Measurements from ENCODE around the gene TULP4.
"Not testable (repeated sequence)": the region's sequence is repeated elsewhere in the genome, so short reads cannot be mapped to it uniquely, and the experiment has no call there.

TULP4 gene

DNA sequence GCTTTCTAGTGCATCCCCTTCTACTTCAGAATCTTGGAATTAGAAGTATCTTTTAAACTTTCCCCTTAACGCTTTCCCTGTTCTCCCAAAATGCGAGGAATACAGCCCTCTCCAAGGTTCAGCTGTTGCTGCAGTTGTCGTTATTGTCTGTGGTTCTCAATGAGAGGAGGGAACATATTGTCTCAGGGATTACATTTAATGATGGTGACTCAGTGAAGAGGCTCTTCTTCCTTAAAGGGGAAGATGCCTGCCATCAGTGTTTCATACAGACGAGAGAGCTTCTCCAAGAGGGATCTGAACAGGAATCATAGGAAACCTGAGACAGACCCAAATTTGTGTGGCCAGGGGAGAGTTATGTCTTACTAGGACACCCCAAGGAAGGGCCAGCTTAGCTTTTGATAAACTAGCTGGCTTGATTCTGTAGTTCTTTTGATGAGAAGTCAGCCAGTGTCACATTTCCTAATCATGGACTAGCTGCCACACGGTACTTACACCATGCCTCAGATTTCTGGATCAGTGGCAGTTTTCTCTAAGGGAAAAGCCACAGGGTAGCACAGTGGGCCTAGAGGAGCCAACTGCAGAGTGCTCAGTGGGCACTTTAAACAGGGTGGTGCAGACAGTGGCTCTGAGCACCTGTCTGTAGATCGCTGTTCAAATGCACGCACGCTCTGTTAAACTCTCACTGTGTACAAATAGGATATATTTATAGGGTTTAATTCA lies 187.9 kb downstream of the TULP4 start:
- no peak for DNase-seq (ENCODE audit: low read depth in 2 of 2)

DNA sequence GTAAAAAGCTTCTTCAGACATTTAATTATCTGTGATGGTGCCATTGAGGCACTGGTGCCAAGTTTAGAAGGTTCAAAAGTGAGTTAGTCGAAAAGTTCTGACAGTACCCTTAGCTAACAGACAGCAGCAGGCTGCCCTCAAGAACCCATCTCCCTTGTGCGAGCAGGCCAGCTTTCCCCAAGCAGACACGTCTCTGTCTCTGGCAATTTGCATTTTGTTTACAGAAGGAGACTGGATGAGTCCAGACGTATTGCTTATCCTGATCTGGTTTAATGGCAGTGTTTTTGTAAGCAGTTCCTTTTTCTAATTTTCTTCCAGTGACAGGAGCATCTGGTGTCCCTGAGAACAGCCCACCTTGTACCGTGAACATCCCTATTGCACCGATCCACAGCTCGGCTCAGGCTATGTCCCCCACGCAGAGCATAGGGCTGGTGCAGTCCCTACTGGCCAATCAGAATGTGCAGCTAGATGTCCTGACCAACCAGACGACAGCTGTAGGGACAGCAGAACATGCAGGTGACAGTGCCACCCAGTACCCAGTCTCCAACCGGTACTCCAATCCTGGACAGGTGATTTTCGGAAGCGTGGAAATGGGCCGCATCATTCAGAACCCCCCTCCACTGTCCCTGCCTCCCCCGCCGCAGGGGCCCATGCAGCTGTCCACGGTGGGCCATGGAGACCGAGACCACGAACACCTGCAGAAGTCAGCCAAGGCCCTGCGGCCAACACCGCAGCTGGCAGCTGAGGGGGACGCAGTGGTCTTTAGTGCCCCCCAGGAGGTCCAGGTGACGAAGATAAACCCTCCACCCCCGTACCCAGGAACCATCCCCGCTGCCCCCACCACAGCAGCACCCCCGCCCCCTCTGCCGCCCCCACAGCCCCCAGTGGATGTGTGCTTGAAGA lies 189.3 kb downstream of the TULP4 start:
- no peak for DNase-seq (ENCODE audit: low read depth in 2 of 2)

DNA sequence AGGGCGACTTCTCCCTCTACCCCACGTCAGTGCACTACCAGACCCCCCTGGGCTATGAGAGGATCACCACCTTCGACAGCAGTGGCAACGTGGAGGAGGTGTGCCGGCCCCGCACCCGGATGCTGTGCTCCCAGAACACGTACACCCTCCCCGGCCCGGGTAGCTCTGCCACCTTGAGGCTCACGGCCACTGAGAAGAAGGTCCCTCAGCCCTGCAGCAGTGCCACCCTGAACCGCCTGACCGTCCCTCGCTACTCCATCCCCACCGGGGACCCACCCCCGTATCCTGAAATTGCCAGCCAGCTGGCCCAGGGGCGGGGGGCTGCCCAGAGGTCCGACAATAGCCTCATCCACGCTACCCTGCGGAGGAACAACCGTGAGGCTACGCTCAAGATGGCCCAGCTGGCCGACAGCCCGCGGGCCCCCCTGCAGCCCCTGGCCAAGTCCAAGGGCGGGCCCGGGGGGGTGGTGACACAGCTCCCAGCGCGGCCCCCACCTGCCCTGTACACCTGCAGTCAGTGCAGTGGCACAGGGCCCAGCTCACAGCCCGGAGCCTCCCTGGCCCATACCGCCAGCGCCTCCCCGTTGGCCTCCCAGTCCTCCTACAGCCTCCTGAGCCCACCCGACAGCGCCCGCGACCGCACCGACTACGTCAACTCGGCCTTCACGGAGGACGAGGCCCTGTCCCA lies 190.1 kb downstream of the TULP4 start:
- DNase-seq (ENCODE audit: low read depth in 2 of 2), result no peak

DNA sequence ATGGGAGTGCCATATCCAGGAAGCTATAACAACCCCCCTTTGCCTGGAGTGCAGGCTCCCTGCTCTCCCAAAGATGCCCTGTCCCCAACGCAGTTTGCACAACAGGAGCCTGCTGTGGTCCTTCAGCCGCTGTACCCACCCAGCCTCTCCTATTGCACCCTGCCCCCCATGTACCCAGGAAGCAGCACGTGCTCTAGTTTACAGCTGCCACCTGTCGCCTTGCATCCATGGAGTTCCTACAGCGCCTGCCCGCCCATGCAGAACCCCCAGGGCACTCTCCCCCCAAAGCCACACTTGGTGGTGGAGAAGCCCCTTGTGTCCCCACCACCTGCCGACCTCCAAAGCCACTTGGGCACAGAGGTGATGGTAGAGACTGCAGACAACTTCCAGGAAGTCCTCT lies 191.0 kb downstream of the TULP4 start:
- no peak for DNase-seq (ENCODE audit: low read depth in 2 of 2)

DNA sequence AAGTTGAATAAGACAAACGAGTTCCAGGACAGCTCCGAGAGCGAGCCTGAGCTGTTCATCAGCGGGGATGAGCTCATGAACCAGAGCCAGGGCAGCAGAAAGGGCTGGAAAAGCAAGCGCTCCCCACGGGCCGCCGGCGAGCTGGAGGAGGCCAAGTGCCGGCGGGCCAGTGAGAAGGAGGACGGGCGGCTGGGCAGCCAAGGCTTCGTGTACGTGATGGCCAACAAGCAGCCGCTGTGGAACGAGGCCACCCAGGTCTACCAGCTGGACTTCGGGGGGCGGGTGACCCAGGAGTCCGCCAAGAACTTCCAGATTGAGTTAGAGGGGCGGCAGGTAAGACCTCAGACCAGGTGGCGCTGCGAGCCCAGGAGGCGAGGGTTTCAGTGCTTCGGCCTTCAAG lies 191.6 kb downstream of the TULP4 start:
- DNase-seq (ENCODE audit: low read depth in 2 of 2), result no peak

DNA sequence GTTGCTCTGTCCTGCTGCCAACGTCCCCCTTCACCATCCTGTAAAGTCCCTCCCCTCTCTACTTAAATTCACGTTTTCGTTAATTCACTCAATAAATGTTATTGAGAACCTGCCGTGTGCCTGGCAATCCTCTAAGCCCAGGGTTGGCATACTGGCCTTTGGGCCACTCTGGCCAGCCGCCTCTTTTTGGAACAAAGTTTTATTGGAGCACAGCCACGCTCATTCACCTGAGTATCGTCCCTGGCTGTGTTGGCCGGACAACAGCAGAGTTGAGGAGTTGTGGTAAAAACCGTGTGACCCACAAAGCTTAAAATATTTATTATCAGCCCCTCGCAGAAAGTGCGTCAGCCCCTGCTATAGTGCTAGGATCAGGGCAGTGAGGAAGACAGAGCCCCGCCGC lies 192.9 kb downstream of the TULP4 start:
- no peak for DNase-seq (ENCODE audit: low read depth in 2 of 2)

DNA sequence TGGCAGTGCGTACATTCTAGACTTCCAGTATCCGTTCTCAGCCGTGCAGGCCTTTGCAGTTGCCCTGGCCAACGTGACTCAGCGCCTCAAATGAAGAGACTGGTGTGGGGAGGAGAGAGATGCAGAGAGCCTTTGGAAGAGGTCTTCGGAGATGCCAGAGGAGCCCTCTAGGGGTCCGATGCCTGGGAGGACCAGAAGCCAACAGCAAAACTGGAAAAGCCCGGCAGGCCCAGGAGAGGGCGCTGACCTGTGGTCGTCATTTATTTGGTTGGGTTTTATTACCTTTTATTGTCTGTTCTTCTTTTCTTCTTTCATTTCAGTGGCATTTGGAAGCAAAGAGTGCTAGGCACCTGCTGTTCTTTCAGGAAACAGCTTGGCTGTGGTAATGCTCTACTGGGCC lies 194.3 kb downstream of the TULP4 start:
- no peak for DNase-seq (ENCODE audit: low read depth in 2 of 2)

DNA sequence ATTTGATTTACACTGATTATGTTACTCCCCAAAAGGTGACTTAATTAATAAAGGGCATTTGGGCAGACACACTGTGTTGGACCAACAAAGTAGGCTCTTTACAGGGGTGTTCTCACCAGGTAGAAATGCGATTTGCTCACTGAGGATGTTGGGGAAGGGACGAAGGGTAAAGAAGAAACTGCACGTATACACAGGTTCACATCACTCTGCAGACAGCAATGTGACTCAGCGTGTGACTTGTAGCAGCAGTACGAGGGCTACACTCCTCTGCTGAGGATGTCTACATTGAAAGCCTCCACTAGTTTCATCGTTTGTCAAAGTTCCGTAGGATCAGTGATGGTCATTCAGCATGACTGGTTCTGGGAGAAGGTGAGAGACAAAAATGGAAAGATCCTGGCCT lies 194.9 kb downstream of the TULP4 start:
- no peak for DNase-seq (ENCODE audit: low read depth in 2 of 2)

DNA sequence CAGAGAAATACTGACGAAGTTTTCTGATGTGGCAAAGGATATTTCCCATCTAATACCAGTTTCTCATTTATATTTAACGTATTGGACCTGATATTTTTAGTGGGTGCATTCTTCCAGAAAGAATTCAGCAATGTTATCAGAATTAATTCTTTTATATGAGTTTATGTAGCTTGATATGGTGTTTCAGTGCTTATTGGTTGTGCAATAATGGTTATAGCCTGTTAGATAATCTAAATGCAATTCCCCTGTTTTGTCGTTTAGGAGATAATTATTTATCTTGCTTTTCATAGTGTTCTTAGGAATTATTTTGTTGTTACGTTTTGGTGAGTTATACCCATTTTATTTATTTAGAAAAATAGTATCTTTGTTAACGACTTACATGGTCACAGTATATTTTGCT lies 196.2 kb downstream of the TULP4 start:
- no peak for DNase-seq (ENCODE audit: low read depth in 2 of 2)

DNA sequence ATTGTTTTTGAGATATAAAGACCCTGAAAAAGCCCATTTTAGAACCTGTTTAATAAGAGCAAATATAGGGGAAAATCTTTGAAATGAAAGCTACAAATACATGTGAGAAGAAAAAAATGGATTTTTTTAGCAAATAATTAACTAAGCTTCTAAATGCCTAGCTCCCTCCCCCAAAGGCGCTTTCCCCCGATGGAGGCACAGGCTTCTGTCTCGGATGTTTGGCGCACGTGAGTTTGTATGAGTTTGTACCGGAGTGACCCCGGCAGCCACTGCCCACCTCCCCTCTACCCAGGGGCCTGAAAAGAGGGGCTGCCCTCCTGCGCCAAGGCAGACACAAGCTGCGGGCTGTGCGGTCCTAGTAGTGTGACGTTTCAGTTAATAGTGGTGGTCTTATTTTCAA lies 197.2 kb downstream of the TULP4 start:
- no peak for DNase-seq (ENCODE audit: low read depth in 2 of 2)

DNA sequence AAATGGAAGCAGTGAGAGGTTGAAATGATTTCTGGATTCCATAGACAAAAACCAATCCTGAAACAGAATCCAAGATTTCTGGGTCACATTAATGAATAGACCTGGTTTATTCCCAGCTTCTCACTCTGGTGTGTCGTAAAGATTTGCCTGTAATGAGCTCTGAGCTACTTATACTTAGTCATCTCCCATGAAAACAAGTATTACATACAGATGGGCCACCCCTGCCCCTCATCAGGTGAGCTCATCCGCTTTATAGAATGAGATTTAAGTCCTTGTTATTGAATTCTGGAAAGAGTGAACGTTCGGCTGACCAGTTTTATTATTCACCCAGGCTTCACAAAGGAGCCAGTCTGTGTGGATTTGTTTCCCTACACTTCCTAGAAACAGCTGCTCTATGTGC lies 200.5 kb downstream of the TULP4 start:
- DNase-seq (ENCODE audit: low read depth in 2 of 2), result no peak

DNA sequence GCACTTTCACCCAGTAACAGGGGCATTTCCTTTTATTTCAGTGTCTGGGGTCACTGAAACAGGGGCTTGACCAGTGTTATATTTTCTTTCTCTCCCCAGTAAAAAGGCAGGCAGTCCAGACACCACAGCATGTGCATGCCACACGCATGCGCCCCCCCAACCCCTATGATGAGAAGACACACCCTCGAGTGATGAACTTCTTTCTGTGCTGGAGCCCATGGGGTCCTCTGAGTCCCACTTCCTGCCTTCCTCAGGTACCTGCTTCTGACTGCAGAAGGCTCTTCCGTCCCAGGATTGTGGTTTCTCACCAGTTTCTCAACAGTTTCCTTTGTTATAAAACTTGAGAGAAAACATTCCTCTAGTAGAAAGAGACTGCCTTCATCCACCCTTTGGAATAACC lies 201.9 kb downstream of the TULP4 start:
- DNase-seq (ENCODE audit: low read depth in 2 of 2), result no peak

DNA sequence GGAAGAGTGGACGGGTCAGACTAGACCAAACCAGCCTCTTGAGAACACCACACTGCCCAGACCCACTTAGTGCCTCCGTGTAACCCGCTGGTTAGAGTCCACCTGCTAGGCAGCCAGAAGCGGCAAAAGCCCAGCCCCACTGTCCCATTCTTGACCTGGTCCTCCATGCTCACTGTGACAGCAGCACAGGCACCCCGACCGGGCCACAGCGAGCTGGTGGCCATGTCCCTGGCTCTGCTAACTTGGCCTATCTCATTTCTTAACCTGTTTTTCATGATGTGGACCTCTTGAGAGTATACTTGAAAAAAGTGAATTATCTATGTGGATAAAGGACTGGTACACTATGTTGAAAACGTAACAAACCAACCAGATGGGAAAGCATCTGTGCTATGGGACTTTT lies 202.7 kb downstream of the TULP4 start:
- no peak for DNase-seq (ENCODE audit: low read depth in 2 of 2)

DNA sequence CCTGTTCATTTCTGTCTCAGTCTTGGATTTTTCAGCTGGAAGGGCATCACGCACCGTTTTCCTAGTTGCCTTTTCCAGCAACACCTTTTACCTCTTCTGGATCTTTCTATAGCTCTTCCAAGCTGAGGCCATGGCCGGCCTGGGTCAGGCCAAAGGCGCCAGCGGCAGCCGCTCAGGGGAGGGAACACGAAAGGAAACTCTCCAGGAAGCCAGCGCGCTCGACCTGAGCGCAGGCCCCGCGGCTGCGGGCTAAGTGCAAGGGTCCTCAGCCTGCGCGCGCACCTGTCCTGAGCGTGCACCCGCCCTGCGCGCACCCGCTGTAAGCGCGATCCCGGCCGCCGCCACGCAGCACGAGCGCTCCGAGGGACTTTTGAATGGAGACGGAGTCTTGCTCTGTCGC lies 203.8 kb downstream of the TULP4 start:
- DNase-seq (ENCODE audit: low read depth in 2 of 2), result no peak

DNA sequence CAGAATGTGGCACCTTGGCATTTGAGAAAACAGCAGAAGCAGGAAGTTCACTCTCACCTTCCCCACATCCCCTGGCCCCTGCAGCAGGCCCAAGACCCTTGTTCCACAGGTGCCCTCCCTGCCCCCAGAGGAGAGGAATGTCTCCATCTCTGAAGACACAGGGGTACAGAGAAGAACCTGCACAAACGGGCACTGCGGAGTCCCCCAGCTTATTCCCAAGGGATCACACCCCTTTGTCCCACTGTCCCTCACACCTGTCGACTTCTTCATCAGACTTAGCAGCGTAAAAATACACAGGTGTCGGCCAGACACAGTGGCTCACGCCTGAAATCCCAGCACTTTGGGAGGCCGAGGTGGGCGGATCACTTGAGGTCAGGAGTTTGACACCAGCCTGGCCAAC lies 204.8 kb downstream of the TULP4 start:
- no peak for DNase-seq (ENCODE audit: low read depth in 2 of 2)

DNA sequence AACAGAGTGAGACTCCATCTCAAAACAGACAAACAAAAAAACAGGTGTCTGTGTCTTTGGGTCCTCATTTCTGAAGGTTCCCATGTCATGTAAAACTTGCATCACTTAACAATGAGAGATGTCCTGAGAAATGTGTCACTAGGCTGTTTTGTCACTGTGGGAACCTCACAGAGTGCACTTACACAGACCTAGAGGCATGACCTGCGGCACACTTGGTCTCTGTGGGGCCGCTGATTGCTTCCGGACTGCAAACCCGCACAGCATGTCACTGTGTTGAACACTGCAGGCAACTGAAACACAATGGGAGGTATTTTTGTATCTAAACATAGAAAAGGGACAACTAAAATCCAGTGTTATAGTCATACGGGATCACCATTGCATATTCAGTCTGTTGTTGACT lies 205.3 kb downstream of the TULP4 start:
- DNase-seq (ENCODE audit: low read depth in 2 of 2), result no peak

DNA sequence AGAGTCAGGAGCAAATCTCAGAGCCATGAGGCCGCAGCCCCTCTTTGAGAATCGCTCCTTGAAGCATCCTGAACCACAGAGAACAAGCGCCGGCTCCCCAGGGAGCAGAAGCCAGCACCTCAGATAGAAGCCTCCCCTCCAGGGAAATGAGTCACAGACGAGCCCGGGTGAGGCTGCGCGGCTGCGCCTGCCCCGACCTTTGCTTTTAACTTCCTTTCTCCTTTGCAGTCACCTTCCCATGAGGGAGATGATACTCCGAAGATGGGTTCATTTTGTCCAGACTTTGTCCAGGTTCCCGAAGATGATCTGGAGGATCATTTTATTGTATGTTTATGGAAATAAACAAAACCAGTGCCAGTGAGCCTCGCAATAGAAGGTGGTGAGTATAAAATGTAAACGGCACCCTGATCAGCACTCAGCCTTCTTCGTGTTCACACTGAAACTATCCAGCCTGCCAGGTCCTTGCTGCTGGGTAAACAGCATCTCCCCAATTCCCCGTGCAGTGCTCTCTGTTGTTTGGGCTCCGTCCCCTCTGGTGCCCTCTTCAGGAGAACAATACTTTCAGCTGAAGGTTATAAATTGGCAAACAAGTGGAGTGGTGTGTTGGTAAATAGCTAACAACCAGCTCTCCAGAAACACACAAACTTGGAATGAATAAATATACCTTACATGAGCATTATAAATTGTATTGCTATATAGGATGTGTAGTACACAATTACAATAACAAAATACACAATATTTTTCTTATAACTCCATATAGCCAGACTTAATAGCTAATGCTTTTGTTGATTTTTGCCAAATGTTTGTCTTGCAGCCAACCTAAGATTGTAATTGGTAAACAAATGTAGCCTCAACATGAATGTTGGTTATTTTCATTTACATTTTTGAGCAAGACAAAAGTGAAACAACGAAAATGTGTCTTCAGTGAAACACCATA lies 206.2 kb downstream of the TULP4 start:
- DNase-seq (ENCODE audit: low read depth in 2 of 2), result peak; percentile 21 to 33

DNA sequence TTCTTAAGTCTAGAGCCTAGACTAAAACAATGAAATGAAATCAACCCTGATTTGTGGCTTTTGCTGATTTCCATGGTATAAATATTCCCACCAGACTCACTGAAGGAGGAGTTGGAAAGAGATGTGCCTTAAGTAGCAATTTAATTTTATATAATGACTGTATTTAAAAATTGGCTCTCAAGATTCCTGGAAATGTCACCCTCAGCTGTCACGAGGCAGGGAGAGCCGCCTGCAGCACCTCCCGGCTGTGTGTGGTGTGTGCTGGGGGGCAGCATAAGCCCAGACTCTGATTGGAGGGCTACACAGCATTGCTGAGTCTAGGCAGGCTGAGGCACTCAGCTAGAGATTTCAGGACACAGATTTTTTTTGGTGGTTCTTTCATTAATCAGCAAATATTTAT lies 207.0 kb downstream of the TULP4 start:
- DNase-seq (ENCODE audit: low read depth in 2 of 2), result no peak

DNA sequence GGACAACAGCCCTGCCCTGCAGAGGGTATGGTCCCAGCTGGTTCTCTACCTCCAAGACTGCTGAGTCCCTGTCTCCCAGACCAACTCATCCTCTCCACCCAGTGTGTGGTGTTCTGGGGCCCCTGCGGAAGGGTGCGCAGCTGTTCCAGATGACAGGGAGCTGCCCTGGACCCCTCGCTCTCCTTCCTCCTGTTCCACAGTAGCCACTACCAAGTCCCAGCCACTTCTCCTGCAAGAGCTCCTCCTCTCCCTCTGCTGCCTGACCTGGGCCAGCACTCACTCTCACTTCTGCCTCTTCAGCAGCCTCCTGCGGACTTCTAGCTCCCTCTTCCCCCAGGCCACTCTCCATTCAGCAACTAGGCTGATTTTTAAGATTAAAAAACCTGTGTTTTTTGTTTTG lies 207.5 kb downstream of the TULP4 start:
- no peak for DNase-seq (ENCODE audit: low read depth in 2 of 2)

DNA sequence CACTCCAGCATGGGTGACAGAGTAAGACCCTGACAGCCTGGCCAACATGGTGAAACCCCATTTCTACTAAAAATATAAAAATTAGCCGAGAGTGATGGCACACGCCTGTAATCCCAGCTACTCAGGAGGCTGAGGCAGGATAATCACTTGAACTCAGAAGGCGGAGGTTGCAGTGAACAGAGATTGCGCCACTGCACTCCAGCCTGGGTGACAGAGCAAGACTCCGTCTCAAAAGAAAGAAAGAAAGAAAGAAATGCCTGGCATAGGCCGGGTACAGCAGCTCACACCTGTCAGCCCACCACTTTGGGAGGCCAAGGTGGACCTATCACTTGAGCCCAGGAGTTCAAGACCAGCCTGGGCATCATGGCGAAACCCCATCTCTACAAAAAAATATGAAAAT lies 208.7 kb downstream of the TULP4 start:
- DNase-seq (ENCODE audit: low read depth in 2 of 2), result not testable (repeated sequence)

DNA sequence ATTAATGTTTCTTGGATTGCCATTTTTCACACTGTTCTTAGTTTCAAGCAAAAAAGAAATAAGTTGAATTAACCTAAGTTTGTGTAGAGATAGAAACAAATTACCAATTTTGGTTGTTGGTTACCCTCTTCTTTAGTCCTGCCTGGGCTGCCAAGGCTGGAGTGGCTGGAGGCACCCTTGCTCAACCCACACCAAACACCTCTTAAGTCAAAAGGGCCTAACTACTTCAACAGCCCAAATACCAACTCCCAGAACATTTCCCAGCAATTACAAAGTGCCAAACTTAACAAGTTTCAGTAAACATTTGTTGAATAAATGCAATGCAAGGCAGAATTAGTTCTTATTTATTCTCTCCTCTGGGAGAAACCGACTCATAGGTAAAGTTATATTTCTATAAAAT lies 209.5 kb downstream of the TULP4 start:
- DNase-seq (ENCODE audit: low read depth in 2 of 2), result no peak

DNA sequence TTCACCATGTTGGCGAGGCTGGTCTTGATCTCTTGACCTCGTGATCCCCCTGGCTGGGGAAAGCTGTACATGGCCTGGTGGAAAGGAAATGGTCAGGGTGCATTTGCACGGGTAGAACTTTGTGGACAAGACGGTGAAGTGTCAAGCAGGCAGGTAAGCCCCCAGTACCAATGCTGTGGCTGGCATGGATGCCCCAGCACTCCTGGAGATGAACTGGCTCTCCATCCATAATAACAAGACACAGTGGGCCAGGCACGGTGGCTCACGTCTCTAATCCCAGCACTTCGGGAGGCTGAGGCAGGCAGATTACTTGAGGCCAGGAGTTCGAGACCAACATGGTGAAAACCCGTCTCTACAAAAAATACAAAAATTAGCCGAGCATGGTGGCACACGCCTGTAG lies 210.4 kb downstream of the TULP4 start:
- no peak for DNase-seq (ENCODE audit: low read depth in 2 of 2)
